ENCODE data around the gene FKBP11. TPM values are rescaled to one million over a fixed set of nuclear protein-coding genes. Genes with fewer than 3 reads are reported as not detected.
A peak's percentile ranks its signal among the peaks of the same experiment; 100 is the strongest.

The FKBP11 gene
- total and polyA plus RNA-seq, 2 experiments from 2014 or later, result 29.5 to 94.9 TPM

DNA sequence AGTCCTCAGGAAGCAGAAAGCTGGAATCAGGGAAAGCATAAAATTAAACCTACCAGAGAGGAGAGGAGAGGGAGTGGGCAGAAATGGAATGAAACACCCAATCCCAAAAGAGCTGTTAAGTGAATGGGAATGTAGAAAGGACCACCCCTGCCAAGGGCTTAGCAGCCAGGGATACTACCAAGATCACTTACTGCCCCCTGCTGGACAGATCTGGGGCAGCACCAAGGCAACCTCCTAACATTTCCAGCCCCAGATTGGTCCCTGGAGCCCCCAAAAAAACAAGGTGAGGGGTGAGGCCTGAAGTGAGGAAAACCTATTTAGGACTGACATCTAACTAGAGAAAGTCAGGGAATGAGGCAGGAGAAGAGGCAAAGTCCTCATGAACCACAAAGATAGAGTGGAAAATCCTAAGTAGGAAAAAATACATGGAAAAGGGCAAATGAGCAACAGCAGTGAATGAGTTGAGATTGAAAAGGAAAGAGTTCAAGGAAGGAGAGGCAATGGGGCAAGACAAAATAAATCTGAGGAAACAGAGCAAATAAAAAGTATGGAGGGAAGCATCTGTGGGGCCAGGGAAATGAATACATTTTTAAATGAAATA lies 11.2 kb upstream of the FKBP11 start:
- H3K9me3 Mint-ChIP-seq, result no peaks in the 10 kb centered on the region
- no peaks in the 10 kb centered on the region for H3K9me2 ChIP-seq (ENCODE audit: insufficient read depth)
- peak overlapping the region; percentile 19; the same call in 1 of the 2 replicates for H3K27ac Mint-ChIP-seq
- peaks cover 32% of the 10 kb centered on the region for H4K20me1 ChIP-seq (replicated peaks; ENCODE audit: insufficient read depth)
- H3K4me1 Mint-ChIP-seq, result peaks cover 14% of the 10 kb centered on the region
- peaks cover 84% of the 10 kb centered on the region for H3K36me3 Mint-ChIP-seq (ENCODE audit: low read depth)
- H3K79me2 ChIP-seq (replicated peaks; ENCODE audit: insufficient read depth), result peaks cover 11% of the 10 kb centered on the region
- ATAC-seq (peak; percentile 91), DNase-seq (ENCODE audit: low spot score) (peak; percentile 94)
- TF ChIP-seq, protein P1, sequence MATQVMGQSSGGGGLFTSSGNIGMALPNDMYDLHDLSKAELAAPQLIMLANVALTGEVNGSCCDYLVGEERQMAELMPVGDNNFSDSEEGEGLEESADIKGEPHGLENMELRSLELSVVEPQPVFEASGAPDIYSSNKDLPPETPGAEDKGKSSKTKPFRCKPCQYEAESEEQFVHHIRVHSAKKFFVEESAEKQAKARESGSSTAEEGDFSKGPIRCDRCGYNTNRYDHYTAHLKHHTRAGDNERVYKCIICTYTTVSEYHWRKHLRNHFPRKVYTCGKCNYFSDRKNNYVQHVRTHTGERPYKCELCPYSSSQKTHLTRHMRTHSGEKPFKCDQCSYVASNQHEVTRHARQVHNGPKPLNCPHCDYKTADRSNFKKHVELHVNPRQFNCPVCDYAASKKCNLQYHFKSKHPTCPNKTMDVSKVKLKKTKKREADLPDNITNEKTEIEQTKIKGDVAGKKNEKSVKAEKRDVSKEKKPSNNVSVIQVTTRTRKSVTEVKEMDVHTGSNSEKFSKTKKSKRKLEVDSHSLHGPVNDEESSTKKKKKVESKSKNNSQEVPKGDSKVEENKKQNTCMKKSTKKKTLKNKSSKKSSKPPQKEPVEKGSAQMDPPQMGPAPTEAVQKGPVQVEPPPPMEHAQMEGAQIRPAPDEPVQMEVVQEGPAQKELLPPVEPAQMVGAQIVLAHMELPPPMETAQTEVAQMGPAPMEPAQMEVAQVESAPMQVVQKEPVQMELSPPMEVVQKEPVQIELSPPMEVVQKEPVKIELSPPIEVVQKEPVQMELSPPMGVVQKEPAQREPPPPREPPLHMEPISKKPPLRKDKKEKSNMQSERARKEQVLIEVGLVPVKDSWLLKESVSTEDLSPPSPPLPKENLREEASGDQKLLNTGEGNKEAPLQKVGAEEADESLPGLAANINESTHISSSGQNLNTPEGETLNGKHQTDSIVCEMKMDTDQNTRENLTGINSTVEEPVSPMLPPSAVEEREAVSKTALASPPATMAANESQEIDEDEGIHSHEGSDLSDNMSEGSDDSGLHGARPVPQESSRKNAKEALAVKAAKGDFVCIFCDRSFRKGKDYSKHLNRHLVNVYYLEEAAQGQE (IDR thresholded peaks at IDR 0.05; ENCODE audit: unreplicated experiment), result no peak
- TF ChIP-seq POLR2AphosphoS5 (IDR thresholded peaks at IDR 0.05; ENCODE audit: low read depth), result no peak
- TF ChIP-seq, protein P2, sequence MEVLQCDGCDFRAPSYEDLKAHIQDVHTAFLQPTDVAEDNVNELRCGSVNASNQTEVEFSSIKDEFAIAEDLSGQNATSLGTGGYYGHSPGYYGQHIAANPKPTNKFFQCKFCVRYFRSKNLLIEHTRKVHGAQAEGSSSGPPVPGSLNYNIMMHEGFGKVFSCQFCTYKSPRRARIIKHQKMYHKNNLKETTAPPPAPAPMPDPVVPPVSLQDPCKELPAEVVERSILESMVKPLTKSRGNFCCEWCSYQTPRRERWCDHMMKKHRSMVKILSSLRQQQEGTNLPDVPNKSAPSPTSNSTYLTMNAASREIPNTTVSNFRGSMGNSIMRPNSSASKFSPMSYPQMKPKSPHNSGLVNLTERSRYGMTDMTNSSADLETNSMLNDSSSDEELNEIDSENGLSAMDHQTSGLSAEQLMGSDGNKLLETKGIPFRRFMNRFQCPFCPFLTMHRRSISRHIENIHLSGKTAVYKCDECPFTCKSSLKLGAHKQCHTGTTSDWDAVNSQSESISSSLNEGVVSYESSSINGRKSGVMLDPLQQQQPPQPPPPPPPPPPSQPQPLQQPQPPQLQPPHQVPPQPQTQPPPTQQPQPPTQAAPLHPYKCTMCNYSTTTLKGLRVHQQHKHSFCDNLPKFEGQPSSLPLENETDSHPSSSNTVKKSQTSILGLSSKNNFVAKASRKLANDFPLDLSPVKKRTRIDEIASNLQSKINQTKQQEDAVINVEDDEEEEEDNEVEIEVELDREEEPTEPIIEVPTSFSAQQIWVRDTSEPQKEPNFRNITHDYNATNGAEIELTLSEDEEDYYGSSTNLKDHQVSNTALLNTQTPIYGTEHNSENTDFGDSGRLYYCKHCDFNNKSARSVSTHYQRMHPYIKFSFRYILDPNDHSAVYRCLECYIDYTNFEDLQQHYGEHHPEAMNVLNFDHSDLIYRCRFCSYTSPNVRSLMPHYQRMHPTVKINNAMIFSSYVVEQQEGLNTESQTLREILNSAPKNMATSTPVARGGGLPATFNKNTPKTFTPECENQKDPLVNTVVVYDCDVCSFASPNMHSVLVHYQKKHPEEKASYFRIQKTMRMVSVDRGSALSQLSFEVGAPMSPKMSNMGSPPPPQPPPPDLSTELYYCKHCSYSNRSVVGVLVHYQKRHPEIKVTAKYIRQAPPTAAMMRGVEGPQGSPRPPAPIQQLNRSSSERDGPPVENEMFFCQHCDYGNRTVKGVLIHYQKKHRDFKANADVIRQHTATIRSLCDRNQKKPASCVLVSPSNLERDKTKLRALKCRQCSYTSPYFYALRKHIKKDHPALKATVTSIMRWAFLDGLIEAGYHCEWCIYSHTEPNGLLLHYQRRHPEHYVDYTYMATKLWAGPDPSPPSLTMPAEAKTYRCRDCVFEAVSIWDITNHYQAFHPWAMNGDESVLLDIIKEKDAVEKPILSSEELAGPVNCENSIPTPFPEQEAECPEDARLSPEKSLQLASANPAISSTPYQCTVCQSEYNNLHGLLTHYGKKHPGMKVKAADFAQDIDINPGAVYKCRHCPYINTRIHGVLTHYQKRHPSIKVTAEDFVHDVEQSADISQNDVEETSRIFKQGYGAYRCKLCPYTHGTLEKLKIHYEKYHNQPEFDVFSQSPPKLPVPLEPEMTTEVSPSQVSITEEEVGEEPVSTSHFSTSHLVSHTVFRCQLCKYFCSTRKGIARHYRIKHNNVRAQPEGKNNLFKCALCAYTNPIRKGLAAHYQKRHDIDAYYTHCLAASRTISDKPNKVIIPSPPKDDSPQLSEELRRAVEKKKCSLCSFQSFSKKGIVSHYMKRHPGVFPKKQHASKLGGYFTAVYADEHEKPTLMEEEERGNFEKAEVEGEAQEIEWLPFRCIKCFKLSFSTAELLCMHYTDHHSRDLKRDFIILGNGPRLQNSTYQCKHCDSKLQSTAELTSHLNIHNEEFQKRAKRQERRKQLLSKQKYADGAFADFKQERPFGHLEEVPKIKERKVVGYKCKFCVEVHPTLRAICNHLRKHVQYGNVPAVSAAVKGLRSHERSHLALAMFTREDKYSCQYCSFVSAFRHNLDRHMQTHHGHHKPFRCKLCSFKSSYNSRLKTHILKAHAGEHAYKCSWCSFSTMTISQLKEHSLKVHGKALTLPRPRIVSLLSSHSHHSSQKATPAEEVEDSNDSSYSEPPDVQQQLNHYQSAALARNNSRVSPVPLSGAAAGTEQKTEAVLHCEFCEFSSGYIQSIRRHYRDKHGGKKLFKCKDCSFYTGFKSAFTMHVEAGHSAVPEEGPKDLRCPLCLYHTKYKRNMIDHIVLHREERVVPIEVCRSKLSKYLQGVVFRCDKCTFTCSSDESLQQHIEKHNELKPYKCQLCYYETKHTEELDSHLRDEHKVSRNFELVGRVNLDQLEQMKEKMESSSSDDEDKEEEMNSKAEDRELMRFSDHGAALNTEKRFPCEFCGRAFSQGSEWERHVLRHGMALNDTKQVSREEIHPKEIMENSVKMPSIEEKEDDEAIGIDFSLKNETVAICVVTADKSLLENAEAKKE (CRISPR knock-in tag; IDR thresholded peaks at IDR 0.05), result no peak
- TF ChIP-seq, protein P3, sequence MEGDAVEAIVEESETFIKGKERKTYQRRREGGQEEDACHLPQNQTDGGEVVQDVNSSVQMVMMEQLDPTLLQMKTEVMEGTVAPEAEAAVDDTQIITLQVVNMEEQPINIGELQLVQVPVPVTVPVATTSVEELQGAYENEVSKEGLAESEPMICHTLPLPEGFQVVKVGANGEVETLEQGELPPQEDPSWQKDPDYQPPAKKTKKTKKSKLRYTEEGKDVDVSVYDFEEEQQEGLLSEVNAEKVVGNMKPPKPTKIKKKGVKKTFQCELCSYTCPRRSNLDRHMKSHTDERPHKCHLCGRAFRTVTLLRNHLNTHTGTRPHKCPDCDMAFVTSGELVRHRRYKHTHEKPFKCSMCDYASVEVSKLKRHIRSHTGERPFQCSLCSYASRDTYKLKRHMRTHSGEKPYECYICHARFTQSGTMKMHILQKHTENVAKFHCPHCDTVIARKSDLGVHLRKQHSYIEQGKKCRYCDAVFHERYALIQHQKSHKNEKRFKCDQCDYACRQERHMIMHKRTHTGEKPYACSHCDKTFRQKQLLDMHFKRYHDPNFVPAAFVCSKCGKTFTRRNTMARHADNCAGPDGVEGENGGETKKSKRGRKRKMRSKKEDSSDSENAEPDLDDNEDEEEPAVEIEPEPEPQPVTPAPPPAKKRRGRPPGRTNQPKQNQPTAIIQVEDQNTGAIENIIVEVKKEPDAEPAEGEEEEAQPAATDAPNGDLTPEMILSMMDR (conservative IDR thresholded peaks at IDR 0.05; ENCODE audit: low read depth in 2 of 2), result peak; percentile 90 to 96
- TF ChIP-seq CREB1 (CRISPR knock-in tag; IDR thresholded peaks at IDR 0.05; ENCODE audit: low read depth), result no peak
- H3F3A ChIP-seq (replicated peaks; ENCODE audit: low read depth), result 0 out of 2 replicates have a peak, but pooled peaks cover 3% of the 10 kb centered on the region
- no peak overlapping the region for H3K27ac ChIP-seq (ENCODE audit: low read depth)
- H3K36me3 ChIP-seq (ENCODE audit: insufficient read depth), result peaks cover 21% of the 10 kb centered on the region
- H3K27me3 ChIP-seq (ENCODE audit: insufficient read depth), result no peaks in the 10 kb centered on the region
- no peak overlapping the region for H2AFZ ChIP-seq
- no peak overlapping the region for H3K4me3 ChIP-seq
- H3K4me3 Mint-ChIP-seq, result no peak overlapping the region; the same call in 2 of the 3 replicates
- H3K27me3 Mint-ChIP-seq (ENCODE audit: insufficient read depth, low read depth, poor library complexity), result peaks cover 8% of the 10 kb centered on the region
- no peak overlapping the region for H3K4me2 ChIP-seq
- H3K4me1 ChIP-seq (ENCODE audit: insufficient read depth), result no peaks in the 10 kb centered on the region

Data from GM23338 (cell line).